HepG2 (cell line): Measurements from ENCODE around the gene RRN3. TPM values are rescaled to one million over a fixed set of nuclear protein-coding genes. Genes with fewer than 3 reads are reported as not detected.

Experiments
- CBX2 ChIP-seq, 2 experiments: fragments of 200-600 bp in 1 of 2; sonication (generic); formaldehyde crosslinking in 1 of 2; IDR thresholded peaks; 2 replicates each; pipeline versions ENCODE4 v1.7.0 to v1.8.1; 2018 to 2022; ENCODE audit warnings: low read depth in 2 of 2, low read length in 1 of 2, mild to moderate bottlenecking in 1 of 2, missing genetic modification reagents in 1 of 2
- CHCHD3 ChIP-seq: sonication (generic); formaldehyde crosslinking; IDR thresholded peaks from 2 replicates; pipeline ENCODE4 v1.8.0; 2022; ENCODE audit warnings: mild to moderate bottlenecking, missing genetic modification reagents, moderate library complexity
- FOSL1 ChIP-seq: sonication (generic); formaldehyde crosslinking; IDR thresholded peaks from 2 replicates; pipeline ENCODE4 v1.9.0; 2021; ENCODE audit warnings: missing genetic modification reagents, borderline replicate concordance
- FOXK2 ChIP-seq: fragments of 450-650 bp; IDR thresholded peaks from 2 replicates; pipeline ENCODE4 v1.6.1; 2016
- HBP1 ChIP-seq: IDR thresholded peaks from 2 replicates; pipeline ENCODE4 v1.6.1; 2016; ENCODE audit warnings: low read depth, control low read depth
- HES4 ChIP-seq: sonication (generic); formaldehyde crosslinking; IDR thresholded peaks from 2 replicates; pipeline ENCODE4 v1.9.0; 2021; ENCODE audit warnings: mild to moderate bottlenecking, missing genetic modification reagents, borderline replicate concordance
- IKZF4 ChIP-seq: sonication (generic); formaldehyde crosslinking; IDR thresholded peaks from 2 replicates; pipeline ENCODE4 v1.5.1; 2020; ENCODE audit warnings: borderline replicate concordance, mild to moderate bottlenecking, low read depth, missing genetic modification reagents; ENCODE audit errors: not compliant biosample characterization
- RAD21 ChIP-seq: fragments of 450-650 bp; formaldehyde crosslinking; IDR thresholded peaks from 2 replicates; pipeline ENCODE4 v1.5.0; 2020; ENCODE audit warnings: mild to moderate bottlenecking
- RFX5 ChIP-seq: IDR thresholded peaks from 2 replicates; pipeline ENCODE4 v1.6.1; 2011; ENCODE audit warnings: low read depth, low read length, improper control_type of control experiment
- SOX6 ChIP-seq, 2 experiments: fragments of 450-650 bp in 1 of 2; sonication (generic) in 1 of 2; formaldehyde crosslinking in 1 of 2; IDR thresholded peaks; 2 replicates each; pipeline versions ENCODE4 v1.4.0 to v1.6.1; 2017 to 2020; ENCODE audit warnings: antibody characterized with exemption in 1 of 2, mild to moderate bottlenecking in 1 of 2, missing genetic modification reagents in 1 of 2
- THYN1 ChIP-seq: sonication (generic); formaldehyde crosslinking; IDR thresholded peaks from 2 replicates; pipeline ENCODE4 v1.8.1; 2023; ENCODE audit warnings: low read depth, mild to moderate bottlenecking, moderate library complexity, missing genetic modification reagents, borderline replicate concordance
- polyA plus RNA-seq, 8 experiments: library from polyadenylated mRNA; depleted of rRNA in 3 of 8; stranded (reverse) in 7 of 8; unstranded in 1 of 8; fragments of >200 nt; fragmentation: Illumina TruSeq in 4 of 8; extraction: Trizol in 4 of 8; gene quantifications; 2 replicates each; pipeline versions ENCODE4 v1.2.1 to v1.2.3, GENCODE V29; 2011 to 2016; ENCODE audit warnings: low read depth in 4 of 8, missing spikeins in 1 of 8, mixed read lengths in 1 of 8; ENCODE audit not compliant: insufficient read depth in 1 of 8
- total RNA-seq, 5 experiments: library from RNA; depleted of rRNA; stranded (reverse); fragments of >200 nt; fragmentation: Illumina TruSeq; extraction: Trizol; gene quantifications; 2 replicates each; pipeline ENCODE4 v1.2.3, GENCODE V29; 2016; ENCODE audit warnings: low read depth in 1 of 5
- TF ChIP-seq, protein P1 (sequence below): sonication (generic); formaldehyde crosslinking; IDR thresholded peaks from 2 replicates; pipeline ENCODE4 v1.4.0; 2020; ENCODE audit warnings: mild to moderate bottlenecking, missing genetic modification reagents
- TF ChIP-seq, protein P2 (sequence below): sonication (generic); formaldehyde crosslinking; conservative IDR thresholded peaks from 2 replicates; pipeline ENCODE4 v1.8.0; 2022; ENCODE audit warnings: mild to moderate bottlenecking, moderate library complexity, missing genetic modification reagents
- TF ChIP-seq, protein P3 (sequence below): sonication (generic); formaldehyde crosslinking; IDR thresholded peaks from 2 replicates; pipeline ENCODE4 v1.5.0; 2020; ENCODE audit warnings: missing genetic modification reagents

The RRN3 gene
- total and polyA plus RNA-seq, 2 of the 13 experiments (the other 11 are each of a cell fraction or from before 2014, with no cell fraction given), result 45.8 to 67.0 TPM

DNA sequence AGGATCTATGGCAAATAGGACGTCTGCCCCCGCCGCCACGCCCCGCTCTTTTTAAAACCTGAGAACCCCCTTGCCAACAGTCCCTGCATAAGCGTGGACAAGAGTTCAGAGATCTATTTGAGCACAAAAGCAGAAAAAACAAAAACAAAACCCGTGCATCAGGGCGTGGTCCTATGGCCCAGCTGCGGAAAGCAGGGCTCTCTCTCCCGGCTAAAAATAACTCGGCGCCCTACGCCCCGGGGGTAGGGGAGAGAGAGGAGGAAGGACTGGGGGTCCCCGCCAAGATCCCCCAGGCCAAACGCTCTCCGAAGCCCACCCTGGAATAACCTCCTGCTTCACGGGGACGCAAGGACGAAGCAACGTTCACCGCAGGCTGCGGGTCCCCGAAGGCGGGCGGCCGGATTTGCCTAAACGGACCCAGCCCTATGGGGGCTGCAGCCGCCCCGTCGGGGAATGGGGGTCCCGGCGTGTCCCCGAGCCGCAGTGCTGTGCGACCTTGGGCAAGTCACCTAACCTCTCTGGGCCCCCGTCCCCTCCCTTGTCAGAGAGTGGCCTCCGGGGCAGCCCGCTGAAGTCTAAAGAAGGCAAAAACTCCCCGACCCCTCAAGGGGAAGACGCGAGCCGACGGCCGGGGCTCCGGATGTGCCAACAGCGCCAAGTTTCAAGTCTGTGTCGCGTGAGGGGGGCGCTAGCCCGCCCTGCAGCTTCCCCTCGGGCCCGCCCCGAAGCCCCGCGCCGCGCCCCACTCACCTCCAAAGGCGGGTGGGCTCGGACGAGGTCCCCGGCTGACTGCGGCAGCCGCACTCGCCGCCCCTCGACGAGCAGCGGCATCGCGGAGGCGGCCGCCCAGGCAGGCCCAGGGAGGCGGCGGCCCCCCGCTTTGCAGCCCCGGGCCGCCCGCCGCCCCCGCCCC is 38.7 kb downstream of the RRN3 start (continued):
- TF ChIP-seq, protein P1, sequence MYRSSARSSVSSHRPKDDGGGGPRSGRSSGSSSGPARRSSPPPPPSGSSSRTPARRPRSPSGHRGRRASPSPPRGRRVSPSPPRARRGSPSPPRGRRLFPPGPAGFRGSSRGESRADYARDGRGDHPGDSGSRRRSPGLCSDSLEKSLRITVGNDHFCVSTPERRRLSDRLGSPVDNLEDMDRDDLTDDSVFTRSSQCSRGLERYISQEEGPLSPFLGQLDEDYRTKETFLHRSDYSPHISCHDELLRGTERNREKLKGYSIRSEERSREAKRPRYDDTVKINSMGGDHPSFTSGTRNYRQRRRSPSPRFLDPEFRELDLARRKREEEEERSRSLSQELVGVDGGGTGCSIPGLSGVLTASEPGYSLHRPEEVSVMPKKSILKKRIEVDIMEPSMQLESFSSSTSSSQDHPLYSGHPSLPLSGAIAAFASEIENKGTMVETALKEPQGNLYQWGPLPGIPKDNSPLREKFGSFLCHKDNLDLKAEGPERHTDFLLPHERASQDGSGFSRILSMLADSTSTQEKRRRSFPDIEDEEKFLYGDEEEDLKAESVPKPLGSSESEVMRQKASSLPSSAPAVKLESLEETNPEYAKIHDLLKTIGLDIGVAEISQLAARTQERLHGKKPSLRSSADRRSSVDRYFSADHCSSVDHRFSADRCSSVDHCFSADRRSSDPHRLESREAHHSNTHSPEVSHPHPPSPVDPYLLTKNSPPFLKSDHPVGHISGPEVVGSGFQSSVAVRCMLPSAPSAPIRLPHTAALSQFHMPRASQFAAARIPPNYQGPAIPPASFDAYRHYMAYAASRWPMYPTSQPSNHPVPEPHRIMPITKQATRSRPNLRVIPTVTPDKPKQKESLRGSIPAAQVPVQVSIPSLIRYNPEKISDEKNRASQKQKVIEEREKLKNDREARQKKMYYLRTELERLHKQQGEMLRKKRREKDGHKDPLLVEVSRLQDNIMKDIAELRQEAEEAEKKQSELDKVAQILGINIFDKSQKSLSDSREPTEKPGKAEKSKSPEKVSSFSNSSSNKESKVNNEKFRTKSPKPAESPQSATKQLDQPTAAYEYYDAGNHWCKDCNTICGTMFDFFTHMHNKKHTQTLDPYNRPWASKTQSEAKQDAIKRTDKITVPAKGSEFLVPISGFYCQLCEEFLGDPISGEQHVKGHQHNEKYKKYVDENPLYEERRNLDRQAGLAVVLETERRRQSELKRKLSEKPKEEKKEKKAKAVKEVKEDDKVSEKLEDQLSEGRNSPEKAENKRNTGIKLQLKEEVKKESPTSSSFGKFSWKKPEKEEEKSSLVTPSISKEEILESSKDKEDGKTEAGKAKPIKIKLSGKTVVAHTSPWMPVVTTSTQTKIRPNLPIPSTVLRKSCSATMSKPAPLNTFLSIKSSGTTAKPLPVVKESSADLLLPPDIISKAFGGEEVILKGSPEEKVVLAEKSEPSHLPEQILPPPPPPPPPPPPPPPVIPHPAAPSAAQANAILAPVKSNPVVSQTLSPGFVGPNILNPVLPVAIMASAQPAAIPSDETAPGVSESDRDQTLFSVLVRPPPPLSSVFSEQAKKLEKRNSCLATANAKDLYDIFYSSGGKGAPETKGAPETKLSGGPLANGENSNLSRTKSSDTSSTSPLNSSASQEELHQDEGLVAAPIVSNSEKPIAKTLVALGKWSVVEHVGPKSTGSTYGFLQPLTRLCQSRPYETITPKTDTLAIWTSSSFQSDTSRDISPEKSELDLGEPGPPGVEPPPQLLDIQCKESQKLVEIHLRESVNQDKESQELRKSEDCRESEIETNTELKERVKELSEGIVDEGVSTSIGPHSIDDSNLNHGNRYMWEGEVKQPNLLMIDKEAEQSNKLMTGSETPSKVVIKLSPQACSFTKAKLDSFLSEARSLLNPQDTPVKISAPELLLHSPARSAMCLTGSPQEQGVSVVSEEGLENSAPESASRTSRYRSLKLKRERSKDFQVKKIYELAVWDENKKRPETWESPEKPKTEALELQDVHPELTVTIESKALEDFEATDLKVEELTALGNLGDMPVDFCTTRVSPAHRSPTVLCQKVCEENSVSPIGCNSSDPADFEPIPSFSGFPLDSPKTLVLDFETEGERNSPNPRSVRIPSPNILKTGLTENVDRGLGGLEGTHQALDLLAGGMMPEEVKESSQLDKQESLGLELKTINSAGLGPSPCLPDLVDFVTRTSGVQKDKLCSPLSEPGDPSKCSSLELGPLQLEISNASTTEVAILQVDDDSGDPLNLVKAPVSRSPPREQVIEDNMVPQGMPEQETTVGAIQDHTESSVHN (CRISPR knock-in tag), result 0 out of 2 replicates have a peak, but pooled peaks have one; percentile 67
- TF ChIP-seq FOXK2 (no peak), SOX6 (IDR thresholded peaks at IDR 0.05) (no peak), SOX6 (CRISPR knock-in tag; IDR thresholded peaks at IDR 0.05) (peak; percentile 15; the same call in 1 of the 2 replicates), CHCHD3 (0 out of 2 replicates have a peak, but pooled peaks have one; percentile 82), HBP1 (CRISPR knock-in tag) (no peak; the same call in 1 of the 2 replicates), HES4 (CRISPR knock-in tag) (no peak), RFX5 (peak; percentile 4; the same call in 1 of the 2 replicates), IKZF4 (CRISPR knock-in tag) (peak; percentile 23), CBX2 (IDR thresholded peaks at IDR 0.05; ENCODE audit: low read depth, low read length) (no peak), CBX2 (CRISPR knock-in tag; IDR thresholded peaks at IDR 0.05; ENCODE audit: low read depth) (no peak), RAD21 (no peak; the same call in none of the 2 replicates), FOSL1 (CRISPR knock-in tag) (no peak; the same call in 1 of the 2 replicates), THYN1 (no peak)
- TF ChIP-seq, protein P2, sequence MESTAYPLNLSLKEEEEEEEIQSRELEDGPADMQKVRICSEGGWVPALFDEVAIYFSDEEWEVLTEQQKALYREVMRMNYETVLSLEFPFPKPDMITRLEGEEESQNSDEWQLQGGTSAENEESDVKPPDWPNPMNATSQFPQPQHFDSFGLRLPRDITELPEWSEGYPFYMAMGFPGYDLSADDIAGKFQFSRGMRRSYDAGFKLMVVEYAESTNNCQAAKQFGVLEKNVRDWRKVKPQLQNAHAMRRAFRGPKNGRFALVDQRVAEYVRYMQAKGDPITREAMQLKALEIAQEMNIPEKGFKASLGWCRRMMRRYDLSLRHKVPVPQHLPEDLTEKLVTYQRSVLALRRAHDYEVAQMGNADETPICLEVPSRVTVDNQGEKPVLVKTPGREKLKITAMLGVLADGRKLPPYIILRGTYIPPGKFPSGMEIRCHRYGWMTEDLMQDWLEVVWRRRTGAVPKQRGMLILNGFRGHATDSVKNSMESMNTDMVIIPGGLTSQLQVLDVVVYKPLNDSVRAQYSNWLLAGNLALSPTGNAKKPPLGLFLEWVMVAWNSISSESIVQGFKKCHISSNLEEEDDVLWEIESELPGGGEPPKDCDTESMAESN (CRISPR knock-in tag), result peak; percentile 66; the same call in 1 of the 2 replicates
- TF ChIP-seq, protein P3, sequence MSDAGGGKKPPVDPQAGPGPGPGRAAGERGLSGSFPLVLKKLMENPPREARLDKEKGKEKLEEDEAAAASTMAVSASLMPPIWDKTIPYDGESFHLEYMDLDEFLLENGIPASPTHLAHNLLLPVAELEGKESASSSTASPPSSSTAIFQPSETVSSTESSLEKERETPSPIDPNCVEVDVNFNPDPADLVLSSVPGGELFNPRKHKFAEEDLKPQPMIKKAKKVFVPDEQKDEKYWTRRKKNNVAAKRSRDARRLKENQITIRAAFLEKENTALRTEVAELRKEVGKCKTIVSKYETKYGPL, result no peak
